GM12873 (cell line): ENCODE measurements around the gene ISG20L2.

Experiments used
- TF ChIP-seq, protein P1 (sequence below): IDR thresholded peaks from 2 replicates; pipeline ENCODE4 v1.5.1; 2012; ENCODE audit warnings: low read depth, mild to moderate bottlenecking, moderate library complexity, low read length, control low read depth; ENCODE audit not compliant: insufficient read depth; ENCODE audit errors: missing control alignments

The ISG20L2 gene

GRCh38 chr1:156689953-156690674 lies 38.5 kb downstream of the ISG20L2 start:
- TF ChIP-seq, protein P1, sequence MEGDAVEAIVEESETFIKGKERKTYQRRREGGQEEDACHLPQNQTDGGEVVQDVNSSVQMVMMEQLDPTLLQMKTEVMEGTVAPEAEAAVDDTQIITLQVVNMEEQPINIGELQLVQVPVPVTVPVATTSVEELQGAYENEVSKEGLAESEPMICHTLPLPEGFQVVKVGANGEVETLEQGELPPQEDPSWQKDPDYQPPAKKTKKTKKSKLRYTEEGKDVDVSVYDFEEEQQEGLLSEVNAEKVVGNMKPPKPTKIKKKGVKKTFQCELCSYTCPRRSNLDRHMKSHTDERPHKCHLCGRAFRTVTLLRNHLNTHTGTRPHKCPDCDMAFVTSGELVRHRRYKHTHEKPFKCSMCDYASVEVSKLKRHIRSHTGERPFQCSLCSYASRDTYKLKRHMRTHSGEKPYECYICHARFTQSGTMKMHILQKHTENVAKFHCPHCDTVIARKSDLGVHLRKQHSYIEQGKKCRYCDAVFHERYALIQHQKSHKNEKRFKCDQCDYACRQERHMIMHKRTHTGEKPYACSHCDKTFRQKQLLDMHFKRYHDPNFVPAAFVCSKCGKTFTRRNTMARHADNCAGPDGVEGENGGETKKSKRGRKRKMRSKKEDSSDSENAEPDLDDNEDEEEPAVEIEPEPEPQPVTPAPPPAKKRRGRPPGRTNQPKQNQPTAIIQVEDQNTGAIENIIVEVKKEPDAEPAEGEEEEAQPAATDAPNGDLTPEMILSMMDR = no peak

- TF ChIP-seq, protein P1 = peak; percentile 98
These were observed 39.3 kb downstream of the ISG20L2 start for GRCh38 chr1:156689035-156689952.

DNA sequence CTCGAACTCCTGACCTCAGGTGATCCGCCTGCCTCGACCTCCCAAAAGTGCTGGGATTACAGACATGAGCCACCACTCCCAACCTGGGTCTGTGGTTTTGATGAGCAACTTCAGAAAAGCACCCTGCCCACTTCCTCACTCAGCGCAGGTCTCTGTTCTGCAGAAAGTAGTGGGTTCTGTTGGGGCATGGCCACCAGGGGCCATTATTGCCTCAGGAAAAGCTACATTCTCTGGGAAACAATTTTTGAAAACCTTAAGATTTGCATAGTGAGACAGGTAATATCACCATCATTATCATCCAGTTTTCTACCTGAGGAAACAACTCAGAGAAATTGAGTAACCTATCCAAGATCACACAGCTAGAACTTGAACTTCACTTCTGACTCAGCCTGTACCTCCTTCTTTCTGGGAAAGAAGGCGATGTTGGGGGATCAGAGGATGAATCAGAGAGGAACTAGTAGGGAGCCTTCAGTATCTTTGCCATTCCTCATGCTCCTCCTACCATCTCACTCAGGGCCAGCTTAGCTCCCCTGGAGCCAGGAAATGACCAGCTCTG lies 44.3 kb downstream of the ISG20L2 start:
- TF ChIP-seq, protein P1 = peak; percentile 31

DNA sequence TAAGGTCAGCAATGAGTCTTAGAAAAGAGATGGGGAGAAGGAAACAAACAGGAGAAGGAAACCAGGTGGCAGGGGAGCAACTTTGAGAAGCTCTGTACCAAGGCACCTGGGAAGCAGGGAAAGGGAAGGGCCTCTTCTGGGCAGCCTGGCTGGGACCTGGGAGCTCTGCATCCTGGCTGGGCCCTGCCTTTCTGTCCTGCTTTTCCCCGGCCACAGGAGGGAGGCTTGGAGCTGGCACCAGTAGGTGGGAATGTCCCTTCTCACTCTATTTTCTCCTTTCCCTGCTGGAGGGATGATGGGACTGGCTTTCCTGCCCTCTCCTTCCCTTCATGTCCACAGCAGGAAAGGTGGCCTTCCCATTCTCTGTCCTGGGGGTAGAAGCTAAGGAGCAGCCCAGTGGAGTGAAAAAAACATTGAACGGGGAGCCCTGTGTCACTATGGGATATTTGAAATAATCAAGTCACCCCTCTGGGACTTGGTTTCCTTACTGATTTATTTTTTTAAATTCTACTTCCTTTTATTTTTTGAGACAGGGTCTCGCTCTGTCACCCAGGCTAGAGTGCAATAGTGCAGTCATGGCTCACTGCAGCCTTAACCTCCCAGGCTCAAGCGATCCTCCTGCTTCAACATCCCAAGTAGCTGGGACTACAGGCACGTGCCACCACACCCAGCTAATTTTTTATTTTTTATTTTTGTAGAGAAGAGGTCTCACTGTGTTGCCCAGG lies 46.2 kb downstream of the ISG20L2 start:
- TF ChIP-seq, protein P1 = no peak

DNA sequence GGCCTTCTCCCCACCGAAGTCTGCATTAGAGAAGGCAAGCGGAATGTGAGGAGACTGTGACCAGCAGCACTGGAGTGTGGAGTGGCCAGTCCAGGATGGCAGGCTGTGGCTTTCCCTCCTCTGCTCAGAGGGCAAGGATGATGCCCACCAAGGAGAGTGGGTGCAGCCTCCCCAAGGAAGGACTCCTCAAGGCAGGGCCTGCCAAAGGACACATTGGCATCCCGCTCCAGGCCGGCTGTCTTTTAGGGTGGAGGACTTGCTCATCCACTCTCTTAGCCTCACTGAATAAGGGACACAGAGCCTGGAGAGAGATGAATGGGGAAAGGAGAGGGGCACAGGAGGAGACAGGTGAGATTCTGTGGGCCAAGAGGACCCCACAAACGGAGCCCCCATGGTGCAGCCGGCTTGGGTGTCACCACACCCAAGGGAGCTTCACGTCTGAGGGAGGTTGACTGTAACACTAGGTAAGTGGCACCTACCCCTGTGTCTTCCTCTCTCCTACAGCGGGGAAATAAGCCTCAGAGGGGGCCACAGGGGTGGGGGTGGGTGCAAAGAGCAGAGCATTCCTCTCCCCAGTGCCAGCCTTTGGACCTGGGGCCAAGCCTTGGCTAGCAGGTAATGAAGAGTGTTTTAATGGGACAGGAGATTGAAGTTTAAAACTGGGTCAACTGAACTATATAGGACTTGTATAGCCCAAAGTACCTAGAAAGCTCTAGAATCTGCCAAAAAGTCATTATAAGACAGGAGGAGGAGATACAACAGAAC lies 47.2 kb downstream of the ISG20L2 start:
- TF ChIP-seq, protein P1 = no peak

DNA sequence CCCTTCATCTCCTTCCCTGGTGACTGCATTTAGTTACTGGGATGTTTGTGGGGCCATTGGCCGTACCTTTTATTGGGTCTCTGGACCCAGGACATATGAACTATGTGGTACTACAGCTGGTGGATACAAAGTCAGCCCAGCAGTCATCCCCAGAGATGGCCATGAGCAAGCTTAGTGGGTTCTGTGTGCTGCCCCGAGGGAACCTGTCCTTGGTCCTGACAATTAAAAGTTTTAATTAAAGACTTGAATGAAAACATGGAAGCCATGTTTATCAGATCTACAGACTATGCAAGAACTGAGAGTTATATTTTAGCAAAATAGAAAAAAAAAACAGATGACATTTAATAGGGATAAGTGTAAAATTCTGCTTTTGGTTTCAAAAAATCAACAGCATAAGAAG lies 48.5 kb downstream of the ISG20L2 start:
- TF ChIP-seq, protein P1 = no peak
